NCI-H748 treated with DMSO at 0.1 percent for 48 hours (cell line): ENCODE measurements around the gene SPPL2A.
"Not testable (repeated sequence)": the region's sequence is repeated elsewhere in the genome, so short reads cannot be mapped to it uniquely, and the experiment has no call there.

ENCODE experiments used
- DNase-seq: peaks from one replicate; lab custom pipeline; 2025; lab: John Stamatoyannopoulos, UW

Gene SPPL2A

DNA sequence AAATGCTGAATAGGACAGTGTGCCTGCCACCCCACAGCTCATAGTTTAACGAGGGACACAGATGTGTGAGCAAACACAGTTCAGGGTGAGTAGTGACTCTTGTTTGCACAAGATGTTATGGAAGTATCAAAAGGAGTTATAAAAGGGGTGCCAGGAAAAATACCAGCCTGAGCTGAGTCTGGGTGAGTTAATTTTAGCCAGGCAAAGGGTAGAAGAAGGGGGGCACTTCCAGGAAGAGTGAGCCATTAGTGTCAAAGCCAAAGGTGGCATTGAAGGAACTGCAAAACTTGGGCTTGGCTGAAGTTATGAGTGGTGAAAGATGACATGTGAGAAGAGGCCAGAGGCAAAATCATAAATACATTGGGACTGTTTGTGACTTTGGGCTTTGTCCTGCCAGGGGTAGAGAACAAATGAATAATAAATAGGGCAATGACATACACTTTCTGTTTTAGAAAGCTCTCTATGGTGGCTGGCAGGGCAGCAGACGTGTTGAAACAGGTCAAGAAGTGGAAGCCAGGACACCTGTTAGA, 1.9 kb upstream of the SPPL2A start:
- DNase-seq, result no peak

DNA sequence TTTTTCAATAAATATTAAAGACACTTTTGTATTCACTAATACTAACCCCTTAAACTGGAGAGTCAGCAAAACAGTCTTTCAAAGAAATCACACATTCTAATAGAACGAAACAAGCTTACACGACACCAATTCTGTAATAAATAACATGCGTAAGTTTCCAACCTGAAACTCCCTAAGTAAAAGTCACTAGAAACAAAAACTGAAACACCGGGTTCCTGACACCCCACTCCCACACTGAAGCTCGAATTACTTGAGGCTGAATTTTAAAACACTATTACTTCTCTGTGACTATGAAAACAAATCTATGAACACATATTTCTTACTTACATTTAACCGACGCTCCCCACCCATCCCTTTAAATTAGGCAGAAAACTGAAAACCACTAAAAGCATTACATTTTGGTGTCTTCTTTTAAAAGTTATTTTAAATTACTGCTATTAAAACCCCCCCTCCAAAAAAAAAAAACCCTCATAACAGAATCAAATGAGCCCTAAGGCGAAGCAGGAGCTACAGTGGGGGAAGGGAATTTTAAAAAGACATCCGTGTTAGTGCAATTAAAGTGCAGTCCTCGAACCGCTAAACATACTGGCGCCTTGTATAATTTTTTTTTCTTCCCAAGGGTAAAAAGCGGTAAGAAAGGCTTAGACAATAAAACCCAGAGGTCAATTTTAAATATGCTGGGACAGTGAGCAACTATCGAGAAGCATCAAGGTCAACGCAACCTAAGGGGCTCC, 878 bp downstream of the SPPL2A start:
- DNase-seq, result no peak

DNA sequence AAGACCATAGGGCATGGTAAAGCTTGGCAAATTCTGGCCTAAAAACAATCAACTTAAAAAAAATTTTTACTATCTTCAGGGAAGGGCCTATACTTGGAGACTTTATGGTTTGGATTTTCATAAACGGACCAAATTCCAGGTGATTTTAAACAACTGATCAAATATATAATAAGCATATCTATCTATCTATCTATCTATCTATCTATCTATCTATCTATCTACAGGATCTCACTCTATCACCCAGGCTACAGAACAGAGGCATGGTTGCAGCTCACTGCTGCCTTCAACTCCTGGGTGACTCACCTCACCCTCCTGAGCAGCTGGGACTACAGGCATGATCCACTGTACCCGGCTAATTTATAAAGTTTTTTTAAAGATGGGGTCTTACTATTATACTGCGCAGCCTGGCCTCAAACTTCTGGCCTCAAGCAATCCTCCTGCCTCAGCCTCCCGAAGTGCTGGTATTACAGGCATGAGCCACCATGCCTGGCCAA, 6.7 kb downstream of the SPPL2A start:
- DNase-seq, result no peak

DNA sequence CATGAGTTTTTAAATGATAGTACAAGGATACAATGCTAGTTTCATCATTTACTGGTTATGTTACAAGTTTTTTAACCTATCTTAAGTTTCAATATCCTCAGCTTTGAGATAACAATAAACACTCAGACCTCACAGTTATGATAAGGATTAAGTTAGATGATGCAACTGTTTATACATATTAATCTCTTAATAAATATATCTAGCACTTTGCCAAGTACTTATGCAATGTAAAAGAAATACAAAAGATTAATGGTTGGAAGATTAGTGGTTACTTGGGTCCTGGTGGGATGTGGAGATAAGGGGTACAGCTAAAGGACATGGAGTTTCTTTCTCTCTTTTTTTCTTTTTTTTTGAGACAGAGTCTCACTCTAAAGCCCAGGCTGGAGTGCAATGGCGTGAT, 12.0 kb downstream of the SPPL2A start:
- no peak for DNase-seq

DNA sequence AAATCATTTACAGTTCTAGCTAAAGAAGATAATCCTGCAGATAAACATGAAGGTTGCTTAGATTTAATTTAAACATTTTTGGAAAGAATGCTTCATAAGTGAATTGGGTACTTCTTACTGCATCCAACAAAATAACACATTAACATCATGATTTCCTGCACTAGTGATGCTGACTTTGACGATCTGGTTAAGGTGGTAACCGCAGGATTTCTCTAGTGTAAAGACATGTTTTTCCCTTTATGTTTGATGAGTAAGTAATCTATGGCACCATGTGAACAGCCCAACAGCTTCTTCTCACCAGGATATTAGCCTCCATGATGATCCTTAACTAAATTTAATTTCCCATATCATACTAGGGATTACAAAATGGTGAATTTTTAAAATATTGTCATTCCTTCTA, 14.1 kb downstream of the SPPL2A start:
- DNase-seq, result no peak

DNA sequence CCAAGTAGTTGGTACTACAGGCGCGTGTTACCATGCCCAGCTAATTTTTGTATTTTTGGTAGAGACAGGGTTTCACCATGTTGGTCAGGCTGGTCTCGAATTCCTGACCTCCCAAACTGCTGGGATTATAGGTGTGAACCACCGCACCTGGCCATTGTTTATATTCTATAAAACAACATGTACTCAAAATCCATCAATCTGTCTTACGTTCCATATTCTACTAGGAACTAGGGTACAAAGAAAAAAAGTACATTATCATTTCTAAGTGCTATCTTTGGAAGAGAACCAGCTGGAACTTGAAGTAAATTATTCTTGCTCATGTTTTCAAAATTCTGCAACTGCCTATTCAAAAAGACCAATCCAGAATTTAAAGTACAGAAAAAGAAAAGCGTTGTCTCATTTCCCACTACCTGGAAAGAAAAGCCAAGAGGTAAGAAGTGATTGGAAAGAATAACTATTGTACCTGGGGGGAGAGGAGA, 15.2 kb downstream of the SPPL2A start:
- DNase-seq, result no peak

DNA sequence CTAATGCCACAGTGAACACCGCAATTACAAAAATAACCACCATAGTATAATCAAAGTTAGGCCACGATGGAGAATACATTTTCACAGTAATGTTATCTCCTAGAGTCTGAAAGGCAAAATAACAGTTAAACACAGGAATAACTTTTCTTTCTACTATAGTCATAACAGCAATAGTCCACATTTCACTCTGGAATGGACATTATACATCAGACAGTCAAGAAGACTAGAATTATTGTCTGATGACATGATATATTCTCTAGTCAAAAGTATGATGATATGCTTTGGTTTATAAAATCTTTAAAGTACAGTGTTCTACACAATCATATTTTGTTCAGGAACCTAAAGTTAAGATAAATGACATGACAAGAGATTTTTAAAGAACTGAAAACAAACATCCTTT, 18.0 kb downstream of the SPPL2A start:
- DNase-seq, result no peak

DNA sequence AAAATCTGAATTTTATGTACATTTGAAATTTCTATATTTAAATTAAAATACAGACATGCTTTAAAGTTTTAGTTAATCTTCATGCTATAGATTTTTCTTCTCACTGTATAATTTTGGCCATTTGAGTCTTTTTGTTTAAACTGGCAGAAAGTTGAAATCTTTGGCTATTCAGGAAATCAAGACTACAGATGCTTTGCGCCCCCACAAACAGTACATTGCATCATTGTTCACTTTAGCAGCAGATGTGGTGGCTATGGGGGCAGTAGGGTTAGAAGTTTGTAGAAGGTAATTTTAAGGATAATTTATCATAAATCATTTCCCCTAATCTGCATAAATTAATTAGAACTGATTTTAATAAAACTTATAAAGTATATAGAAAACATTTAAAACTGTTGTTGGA, 20.9 kb downstream of the SPPL2A start:
- DNase-seq, result no peak

DNA sequence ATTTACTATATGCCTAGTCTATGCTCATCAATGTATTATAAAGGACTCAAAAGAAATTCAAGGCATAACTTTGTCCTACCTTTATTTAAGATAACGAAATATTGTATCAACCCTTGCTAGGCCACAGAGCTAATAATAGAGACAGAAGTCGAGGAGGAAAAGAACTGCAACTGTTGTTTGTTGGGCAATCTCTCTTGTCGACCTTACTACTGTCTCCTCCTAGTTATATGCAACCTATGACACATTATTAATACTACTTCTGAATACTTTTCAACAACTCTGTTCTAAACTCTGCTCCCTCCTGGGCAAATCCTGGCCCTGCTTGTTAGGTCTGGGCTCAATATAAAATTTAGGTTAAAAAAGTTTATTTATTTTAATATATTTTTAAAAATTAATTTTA, 24.6 kb downstream of the SPPL2A start:
- DNase-seq, result no peak

DNA sequence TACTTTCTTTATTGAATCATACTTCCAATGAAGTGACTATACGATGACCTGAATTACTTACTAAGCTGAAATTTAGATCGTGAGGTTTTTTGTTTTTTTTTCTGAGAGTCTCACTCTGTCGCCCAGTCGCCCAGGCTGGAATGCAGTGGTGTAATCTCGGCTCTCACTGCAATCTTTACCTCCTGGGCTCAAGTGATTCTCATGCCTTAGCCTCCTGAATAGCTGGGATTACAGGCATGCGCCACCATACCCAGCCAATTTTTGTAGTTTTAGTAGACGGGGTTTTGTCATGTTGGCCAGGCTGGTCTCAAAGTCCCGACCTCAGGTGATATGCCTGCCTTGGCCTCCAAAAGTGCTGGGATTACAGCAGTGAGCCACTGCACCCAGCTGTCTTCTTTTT, 28.7 kb downstream of the SPPL2A start:
- no peak for DNase-seq

DNA sequence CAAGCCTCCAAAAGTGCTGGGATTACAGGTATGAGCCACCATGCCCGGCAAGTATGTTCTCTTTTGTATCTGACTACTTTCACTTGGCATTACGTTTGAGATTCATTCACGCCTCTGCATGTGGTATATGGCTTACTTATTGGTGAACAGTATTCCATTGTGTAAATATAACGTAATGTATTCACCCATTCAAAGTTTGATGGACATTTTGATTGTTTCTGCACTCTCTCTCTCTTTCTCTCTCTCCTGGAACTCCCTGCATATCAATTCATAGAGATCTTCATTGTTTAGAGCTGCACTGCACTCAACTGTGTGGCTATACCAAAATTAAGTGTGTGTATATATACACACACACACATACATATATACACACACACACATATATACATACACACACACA, 30.4 kb downstream of the SPPL2A start:
- no peak for DNase-seq

DNA sequence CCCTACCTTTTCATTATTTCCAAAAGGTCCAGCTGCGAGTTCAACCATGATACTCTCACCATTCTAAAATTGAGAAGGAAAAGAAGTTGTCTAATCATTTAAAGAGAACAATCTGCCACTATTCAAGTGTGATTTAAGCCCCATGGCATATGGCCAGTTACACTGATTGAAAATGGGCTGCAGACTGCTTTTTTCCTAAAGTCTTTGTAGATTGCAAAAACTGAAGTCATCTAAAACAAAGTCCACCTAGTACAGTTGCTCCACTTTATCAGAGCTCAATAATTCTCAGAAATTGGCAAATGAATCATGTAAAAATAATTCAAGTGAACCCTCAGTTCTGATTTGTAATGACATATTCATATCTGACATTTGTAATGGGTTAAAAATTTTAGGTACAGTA, 39.2 kb downstream of the SPPL2A start:
- DNase-seq, result no peak

DNA sequence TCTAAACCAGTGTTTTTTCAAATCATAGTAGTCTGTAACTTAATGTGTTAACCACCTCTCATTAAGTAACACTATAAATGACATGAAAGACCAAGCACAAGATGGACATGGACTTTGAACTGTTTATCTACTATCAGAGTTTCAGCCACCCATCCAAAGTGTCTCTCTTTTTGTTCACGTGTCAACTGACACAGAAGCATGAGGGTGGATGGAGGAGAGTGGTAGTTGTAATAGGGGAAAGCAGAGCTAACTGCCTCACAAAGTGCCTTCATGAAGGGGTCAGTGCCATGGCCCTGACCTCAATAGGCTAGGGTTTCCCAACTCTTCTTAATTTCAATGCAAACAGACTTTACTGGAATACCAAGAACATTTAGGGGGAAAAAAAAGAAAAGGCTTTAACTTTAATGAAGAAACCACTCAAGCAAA, 46.8 kb downstream of the SPPL2A start:
- no peak for DNase-seq

DNA sequence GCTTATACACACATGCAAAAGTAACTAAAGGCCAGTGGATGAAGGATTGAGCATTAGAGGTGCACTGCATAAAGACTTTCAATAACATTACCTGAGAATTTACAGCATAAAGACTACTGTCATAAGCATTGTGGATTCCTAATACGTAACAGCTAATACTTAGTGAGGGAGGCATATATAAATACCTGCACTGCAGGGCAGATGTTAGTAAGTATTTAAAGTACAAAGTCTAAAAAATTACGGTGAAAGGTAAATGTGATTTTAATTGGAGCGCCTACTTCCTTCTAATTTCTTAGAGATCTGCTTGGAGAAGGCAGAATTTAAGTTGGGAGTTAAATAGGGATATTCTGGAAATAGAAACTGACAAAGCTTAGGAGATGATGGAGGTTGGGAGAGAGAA, 53.5 kb downstream of the SPPL2A start:
- no peak for DNase-seq

DNA sequence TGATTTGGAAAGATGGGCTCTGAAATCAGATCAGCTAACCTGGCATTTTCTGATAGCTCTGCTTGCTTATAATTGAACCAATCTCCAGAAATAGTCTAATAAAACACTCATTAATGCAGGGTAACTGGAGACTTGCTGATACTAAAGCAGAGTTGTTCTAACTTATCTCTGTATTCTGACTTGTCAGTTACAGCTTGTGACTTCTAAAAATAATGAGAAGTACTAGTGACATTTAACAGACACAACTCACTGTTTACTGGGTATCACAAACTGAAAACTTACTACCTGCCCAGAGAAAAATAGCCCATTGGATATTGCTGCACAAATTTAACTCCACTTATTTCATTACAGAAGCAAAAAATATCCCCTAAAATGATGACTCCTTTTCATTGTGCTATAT, 54.9 kb downstream of the SPPL2A start:
- no peak for DNase-seq

DNA sequence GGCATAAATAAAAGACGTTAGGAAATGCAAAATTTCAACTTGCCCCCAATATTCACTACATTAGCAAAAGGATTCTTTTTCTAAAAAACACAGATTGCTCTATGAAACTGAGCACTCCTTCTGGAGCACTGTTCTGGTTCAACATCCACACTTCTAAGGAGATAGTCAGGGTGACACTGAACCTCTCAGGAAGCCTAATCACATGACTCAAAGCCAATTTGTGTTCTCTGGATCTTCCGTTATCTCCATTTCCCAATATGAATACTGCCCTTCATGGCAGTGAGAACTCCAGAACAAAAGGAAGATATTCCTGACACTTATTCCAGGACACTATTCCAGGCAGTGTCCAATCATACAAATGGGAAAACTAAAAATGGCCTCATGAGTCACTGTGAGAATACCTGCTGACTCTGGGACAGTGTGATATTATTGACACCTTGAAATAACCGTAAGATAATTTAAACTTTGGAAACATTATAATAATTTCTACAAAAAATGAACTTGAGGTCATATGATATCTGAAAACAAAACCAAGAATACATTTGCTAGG, 57.6 kb downstream of the SPPL2A start:
- no peak for DNase-seq

DNA sequence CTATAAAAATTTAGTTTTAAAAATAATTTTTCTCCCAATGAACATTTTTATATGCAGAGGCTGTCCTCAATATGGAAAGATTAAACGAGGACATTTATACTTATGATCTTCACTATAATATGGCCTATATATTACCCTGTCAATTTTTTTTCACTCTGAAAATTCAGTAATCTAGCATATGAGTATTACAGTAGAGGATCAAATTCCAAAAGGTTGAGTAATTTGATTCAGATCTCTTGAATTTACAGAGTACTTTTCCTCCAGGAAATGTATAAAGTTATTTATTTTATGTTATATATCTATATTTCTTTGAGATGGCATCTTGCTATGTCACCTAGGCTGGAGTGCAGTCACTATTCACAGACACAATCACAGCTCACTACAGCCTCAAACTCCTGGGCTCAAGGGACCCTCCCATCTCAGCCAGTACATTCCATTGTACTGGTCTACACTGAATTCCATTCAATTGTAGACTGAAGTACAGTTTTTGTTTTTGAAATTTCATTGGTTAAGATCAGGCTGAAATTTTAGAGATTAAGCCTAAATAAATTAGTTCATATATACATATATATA, 62.7 kb downstream of the SPPL2A start:
- no peak for DNase-seq

DNA sequence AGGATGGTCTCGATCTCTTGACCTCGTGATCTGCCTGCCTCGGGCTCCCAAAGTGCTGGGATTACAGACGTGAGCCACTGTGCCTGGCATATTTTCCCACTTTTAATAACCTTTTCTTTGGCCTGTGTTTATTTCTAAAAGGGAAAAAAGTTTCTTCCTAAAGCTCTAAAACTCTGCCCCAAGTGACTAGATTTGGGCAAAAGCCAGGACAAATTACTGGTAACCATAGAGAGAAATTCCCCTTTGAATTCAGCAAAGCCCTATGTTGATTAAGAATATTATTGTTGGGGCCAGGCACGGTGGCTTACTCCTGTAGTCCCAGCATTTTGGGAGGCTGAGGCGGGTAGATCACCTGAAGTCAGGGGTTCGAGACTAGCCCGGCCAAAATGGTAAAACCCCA, 67.4 kb downstream of the SPPL2A start:
- DNase-seq, result no peak

DNA sequence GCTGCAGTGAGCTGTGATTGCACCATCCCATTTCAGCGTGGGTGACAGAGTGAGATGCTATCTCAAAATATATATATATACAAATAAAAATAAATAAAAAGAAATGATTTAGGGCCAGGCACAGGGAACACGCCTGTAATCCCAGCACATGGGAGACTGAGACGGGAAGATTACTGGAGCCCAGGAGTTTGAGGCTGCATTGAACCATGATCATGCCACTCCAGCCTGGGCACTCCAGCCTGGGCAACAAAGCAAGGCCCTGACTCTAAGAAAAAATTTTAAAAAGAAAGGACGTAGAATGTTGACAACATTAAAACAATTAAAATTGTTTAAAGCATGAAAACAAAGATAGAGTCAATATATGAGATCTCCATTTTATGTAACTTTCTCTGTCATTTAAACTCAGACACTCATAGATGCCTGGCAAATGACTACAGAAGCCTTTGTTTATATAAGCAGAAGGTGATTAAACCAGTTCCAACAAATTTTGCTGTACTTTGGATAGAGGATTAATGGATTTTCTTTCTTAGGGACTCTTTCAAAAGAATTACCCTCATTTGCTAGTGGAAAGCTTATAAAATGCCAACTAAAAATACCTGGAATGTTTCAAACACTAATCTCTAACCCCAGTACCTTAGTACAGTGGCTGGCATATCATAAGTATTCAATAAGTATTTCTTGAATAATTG, 68.3 kb downstream of the SPPL2A start:
- DNase-seq, result no peak

DNA sequence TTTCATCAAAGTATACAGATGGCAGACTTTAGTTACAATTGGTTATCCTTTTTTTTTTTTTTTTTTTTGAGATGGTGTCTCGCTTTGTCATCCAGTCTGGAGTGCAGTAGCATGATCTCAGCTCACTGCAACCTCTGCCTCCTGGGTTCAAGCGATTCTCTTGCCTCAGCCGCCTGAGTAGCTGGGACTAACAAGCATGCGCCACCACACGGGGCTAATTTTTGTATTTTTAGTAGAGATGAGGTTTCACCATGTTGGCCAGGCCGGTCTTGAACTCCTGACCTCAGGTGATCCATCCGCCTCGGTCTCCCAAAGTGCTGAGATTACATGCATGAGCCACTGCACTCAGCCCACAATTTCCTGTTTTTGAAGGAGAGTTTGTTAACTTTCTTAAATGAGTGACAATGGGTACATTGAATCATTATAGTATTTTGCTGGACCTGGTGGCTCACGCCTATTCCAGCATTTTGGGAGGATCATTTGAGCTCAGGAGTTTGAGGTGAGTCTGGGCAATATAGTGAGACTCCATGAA, 70.8 kb downstream of the SPPL2A start:
- DNase-seq, result not testable (repeated sequence)

DNA sequence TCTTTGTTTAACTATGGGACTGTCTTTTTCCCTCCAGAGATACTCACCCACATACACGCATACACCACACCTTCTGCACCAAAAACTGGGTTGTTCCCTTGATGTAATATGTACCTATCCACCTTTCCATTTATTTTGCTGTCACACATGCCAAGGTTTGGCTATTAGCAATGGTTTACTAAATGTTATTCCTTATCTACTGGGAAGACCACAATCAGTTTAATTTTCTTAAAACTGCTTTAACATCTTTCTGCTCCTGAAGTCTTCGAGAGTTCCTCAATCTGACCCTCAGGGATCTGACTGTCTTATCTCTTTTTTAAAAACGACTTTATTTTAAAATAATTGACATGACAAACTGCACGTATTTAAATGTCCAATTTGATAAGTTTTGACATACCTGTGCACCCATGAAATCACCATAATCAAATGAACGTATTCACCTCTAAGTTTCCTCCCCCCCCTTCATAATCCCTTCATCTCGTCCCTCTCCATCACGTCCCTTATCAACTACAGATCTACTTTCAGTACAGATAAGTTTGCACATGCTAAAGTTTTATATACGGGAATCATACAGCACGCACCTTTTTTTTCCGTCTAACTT, 78.1 kb downstream of the SPPL2A start:
- DNase-seq, result no peak
